ENCODE data around the gene NF1. TPM values are rescaled to one million over a fixed set of nuclear protein-coding genes. Genes with fewer than 3 reads are reported as not detected.

NF1 gene
- total RNA-seq, 1 experiment from 2014 or later: 60.2 TPM

- H3K27ac Mint-ChIP-seq (ENCODE audit: low read depth, unreplicated experiment): no peak overlapping the region
- peaks cover 20% of the 10 kb centered on the region for H3K4me1 Mint-ChIP-seq (ENCODE audit: insufficient read depth, unreplicated experiment)
- DNase-seq (ENCODE audit: unreplicated experiment): no peak
- CTCF ChIA-PET: interaction anchor here (0.6 to 0.7 kb wide), 3 partner anchors 16 to 160 kb away, joined by 3 to 7 read pairs (median 3); no protein-coding TSS in a partner anchor
- intact Hi-C loops (cut with micrococcal nuclease): no loop called here
- POLR2A ChIA-PET: interaction anchor here (1.3 kb wide), 1 partner anchor 17 kb away, joined by 3 read pairs; no protein-coding TSS in a partner anchor
- no peaks in the 10 kb centered on the region for H3K36me3 Mint-ChIP-seq (ENCODE audit: insufficient read depth, unreplicated experiment)
- H3K27me3 Mint-ChIP-seq (ENCODE audit: insufficient read depth, unreplicated experiment): no peaks in the 10 kb centered on the region
- no peak overlapping the region for H3K4me3 Mint-ChIP-seq (ENCODE audit: unreplicated experiment)
- no TSS peak for BruUV-seq (replicated peaks)
- no peaks in the 10 kb centered on the region for H3K9me3 Mint-ChIP-seq (ENCODE audit: unreplicated experiment)
- no peak for TF ChIP-seq CTCF (IDR thresholded peaks at IDR 0.05; ENCODE audit: unreplicated experiment)
These were observed 40.0 kb upstream of the NF1 start for GRCh38 chr17:31054761-31055160.

GRCh38 chr17:31058976-31059375 lies 35.8 kb upstream of the NF1 start:
- DNase-seq (ENCODE audit: unreplicated experiment): no peak
- H3K9me3 Mint-ChIP-seq (ENCODE audit: unreplicated experiment): no peaks in the 10 kb centered on the region
- ChIA-PET CTCF (interaction anchor here (0.7 kb wide), 1 partner anchor 182 kb away, joined by 3 read pairs; no protein-coding TSS in a partner anchor), POLR2A (no interaction called here)
- no peaks in the 10 kb centered on the region for H3K4me1 Mint-ChIP-seq (ENCODE audit: insufficient read depth, unreplicated experiment)
- intact Hi-C loops (cut with micrococcal nuclease): no loop called here
- no peak overlapping the region for H3K4me3 Mint-ChIP-seq (ENCODE audit: unreplicated experiment)
- no peak for TF ChIP-seq CTCF (IDR thresholded peaks at IDR 0.05; ENCODE audit: unreplicated experiment)
- BruUV-seq (replicated peaks): no TSS peak
- no peaks in the 10 kb centered on the region for H3K36me3 Mint-ChIP-seq (ENCODE audit: insufficient read depth, unreplicated experiment)
- no peak overlapping the region for H3K27ac Mint-ChIP-seq (ENCODE audit: low read depth, unreplicated experiment)
- no peaks in the 10 kb centered on the region for H3K27me3 Mint-ChIP-seq (ENCODE audit: insufficient read depth, unreplicated experiment)

DNA sequence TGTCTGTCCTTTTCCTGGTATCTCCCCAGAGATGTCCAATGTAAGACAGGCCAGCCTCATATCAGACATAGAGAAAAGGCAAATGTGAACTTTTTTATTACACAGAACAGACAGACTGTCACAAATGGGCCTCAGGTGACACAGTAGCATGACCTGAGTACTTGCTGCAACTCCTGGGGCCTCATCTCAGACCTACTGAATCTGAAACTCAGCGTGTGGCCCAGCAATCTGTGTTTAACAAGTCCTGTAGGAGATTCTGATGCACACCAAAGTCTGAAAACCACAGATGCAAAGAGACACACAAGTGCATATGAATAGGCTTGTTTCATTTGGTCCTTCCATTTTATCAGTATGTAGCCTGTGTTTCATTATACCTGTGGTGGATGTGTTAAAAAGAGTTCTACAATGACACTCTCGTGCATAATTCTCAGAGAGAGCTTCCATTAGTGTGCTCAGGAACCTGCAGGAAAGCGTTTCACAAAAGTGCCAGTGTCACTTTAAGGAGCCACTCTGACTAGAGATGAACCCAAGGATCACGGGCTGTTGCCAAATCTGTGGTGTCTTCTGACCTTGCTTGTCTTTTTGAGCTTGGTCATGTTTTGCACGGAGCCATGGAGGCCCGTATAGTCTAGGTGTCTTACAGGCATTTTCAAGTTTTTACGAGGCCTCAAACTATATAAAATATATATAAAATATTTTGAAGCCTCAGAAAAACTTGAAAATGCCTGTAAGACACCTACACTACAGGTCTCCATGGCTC lies 33.8 kb upstream of the NF1 start:
- TF ChIP-seq CTCF (IDR thresholded peaks at IDR 0.05; ENCODE audit: unreplicated experiment): no peak
- no peak overlapping the region for H3K4me3 Mint-ChIP-seq (ENCODE audit: unreplicated experiment)
- DNase-seq (ENCODE audit: unreplicated experiment): no peak
- no peaks in the 10 kb centered on the region for H3K9me3 Mint-ChIP-seq (ENCODE audit: unreplicated experiment)
- BruUV-seq (replicated peaks): no TSS peak
- no peaks in the 10 kb centered on the region for H3K36me3 Mint-ChIP-seq (ENCODE audit: insufficient read depth, unreplicated experiment)
- POLR2A ChIA-PET: interaction anchor here (0.9 to 1.6 kb wide), 2 partner anchors 8 to 11 kb away, joined by 3 to 14 read pairs; no protein-coding TSS in a partner anchor
- H3K27ac Mint-ChIP-seq (ENCODE audit: low read depth, unreplicated experiment): no peak overlapping the region
- CTCF ChIA-PET: interaction anchor here (0.8 to 1.2 kb wide), 3 partner anchors 9 to 13 kb away, joined by 3 to 5 read pairs (median 3); no protein-coding TSS in a partner anchor
- intact Hi-C loops (cut with micrococcal nuclease): no loop called here
- no peaks in the 10 kb centered on the region for H3K27me3 Mint-ChIP-seq (ENCODE audit: insufficient read depth, unreplicated experiment)
- H3K4me1 Mint-ChIP-seq (ENCODE audit: insufficient read depth, unreplicated experiment): no peaks in the 10 kb centered on the region

DNA sequence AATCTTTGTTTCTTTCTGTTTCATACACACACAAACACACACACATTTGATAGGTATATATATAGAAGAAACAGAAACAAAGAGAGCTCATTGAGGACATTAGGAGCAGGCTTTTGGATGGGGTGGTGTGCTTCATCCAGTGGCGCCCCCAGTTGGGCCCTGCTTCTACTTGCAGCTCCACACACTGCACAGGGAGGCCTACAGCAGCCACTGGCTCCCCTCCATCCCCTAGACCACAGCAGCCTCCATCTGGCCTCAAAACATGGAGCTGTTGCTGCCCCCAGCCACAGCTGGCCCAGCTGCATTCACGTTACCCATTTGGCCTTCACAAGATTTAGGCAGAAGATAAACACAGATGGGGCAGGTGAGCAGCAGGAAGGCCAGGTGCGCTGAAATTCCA lies 33.1 kb upstream of the NF1 start:
- TF ChIP-seq CTCF (IDR thresholded peaks at IDR 0.05; ENCODE audit: unreplicated experiment): no peak
- H3K4me3 Mint-ChIP-seq (ENCODE audit: unreplicated experiment): no peak overlapping the region
- H3K27me3 Mint-ChIP-seq (ENCODE audit: insufficient read depth, unreplicated experiment): no peaks in the 10 kb centered on the region
- no peak overlapping the region for H3K27ac Mint-ChIP-seq (ENCODE audit: low read depth, unreplicated experiment)
- no peaks in the 10 kb centered on the region for H3K9me3 Mint-ChIP-seq (ENCODE audit: unreplicated experiment)
- DNase-seq (ENCODE audit: unreplicated experiment): no peak
- intact Hi-C loops (cut with micrococcal nuclease): no loop called here
- POLR2A ChIA-PET: interaction anchor here (0.9 to 1.6 kb wide), 2 partner anchors 9 to 10 kb away, joined by 3 to 14 read pairs; no protein-coding TSS in a partner anchor
- no peaks in the 10 kb centered on the region for H3K36me3 Mint-ChIP-seq (ENCODE audit: insufficient read depth, unreplicated experiment)
- no TSS peak for BruUV-seq (replicated peaks)
- H3K4me1 Mint-ChIP-seq (ENCODE audit: insufficient read depth, unreplicated experiment): no peaks in the 10 kb centered on the region
- CTCF ChIA-PET: interaction anchor here (0.6 to 1.2 kb wide), 3 partner anchors 9 to 86 kb away, joined by 3 read pairs; no protein-coding TSS in a partner anchor

Measured in MCF 10A (cell line).